Stomach (tissue), 9 donors: ENCODE measurements around the gene STK39. TPM values are rescaled to one million over a fixed set of nuclear protein-coding genes. Genes with fewer than 3 reads are reported as not detected.

ENCODE experiments used
- DNase-seq, 2 donors: peaks; one replicate each; pipeline versions ENCODE4 v3.0.0 to v3.0.0-alpha.2; 2013 to 2019
- H3K27ac ChIP-seq, 5 donors: fragments of 200-600 bp in 4 of 5; sonication (generic) in 4 of 5; one replicate each; pipeline ENCODE4 v1.5.1; 2013 to 2019; ENCODE audit warnings: mild to moderate bottlenecking in 1 of 5, moderate library complexity in 1 of 5
- H3K27me3 ChIP-seq, 3 donors: fragments of 200-600 bp; sonication (generic); one replicate each; pipeline ENCODE4 v1.5.1; 2017 to 2019; ENCODE audit warnings: mixed run types in 1 of 3
- H3K36me3 ChIP-seq, 4 donors: fragments of 200-600 bp; sonication (generic); 1 replicate in 3 of 4; 2 replicates in 1 of 4; pipeline ENCODE4 v1.5.1; 2016 to 2019
- H3K4me1 ChIP-seq, 4 donors: fragments of 200-600 bp; sonication (generic); one replicate each; pipeline ENCODE4 v1.5.1; 2016 to 2019
- H3K4me3 ChIP-seq, 4 donors: fragments of 200-600 bp; sonication (generic) in 3 of 4; one replicate each; pipeline ENCODE4 v1.5.1; 2016 to 2019; ENCODE audit warnings: mild to moderate bottlenecking in 1 of 4
- H3K9me3 ChIP-seq, 4 donors: fragments of 200-600 bp; sonication (generic); one replicate each; pipeline ENCODE4 v1.5.1; 2016 to 2019
- CTCF ChIP-seq, 7 experiments: fragments of 450-650 bp in 4 of 7; fragments of 200-600 bp in 3 of 7; sonication (generic) in 3 of 7; IDR thresholded peaks; one replicate each; pipeline ENCODE4 v1.5.1; 2016 to 2019; ENCODE audit warnings: antibody characterized with exemption in 7 of 7, control low read depth in 2 of 7, mild to moderate bottlenecking in 1 of 7
- EP300 ChIP-seq: sonication (generic); formaldehyde crosslinking; IDR thresholded peaks from one replicate; pipeline ENCODE4 v1.6.1; 2017; ENCODE audit warnings: antibody characterized with exemption
- POLR2A ChIP-seq, 4 donors: fragments of 450-650 bp; IDR thresholded peaks; one replicate each; pipeline ENCODE4 v1.6.1; 2016; ENCODE audit warnings: antibody characterized with exemption in 4 of 4, control low read depth in 2 of 4, mild to moderate bottlenecking in 1 of 4, moderate library complexity in 1 of 4
- POLR2AphosphoS5 ChIP-seq, 3 donors: sonication (generic); formaldehyde crosslinking; IDR thresholded peaks; one replicate each; pipeline ENCODE4 v1.6.1; 2016; ENCODE audit warnings: antibody characterized with exemption in 3 of 3
- WGBS, 5 donors: extraction: QIAGEN DNeasy Blood & Tissue Kit in 3 of 5; methylation state at CpG; one replicate each; pipeline versions ENCODE4 v1.1.5 to v1.1.7; 2013 to 2018; 5-methylcytosine and 5-hydroxymethylcytosine counted together
- intact Hi-C: fragments of 100-400 bp; cut with DNase I; formaldehyde crosslinking; loops from one replicate; pipeline ENCODE4 v1.15.1; 2023; ENCODE audit warnings: low total_unique reads
- polyA plus RNA-seq, 3 donors: library from polyadenylated mRNA; stranded (reverse); fragments of 200-250 nt; gene quantifications; one replicate each; pipeline ENCODE4 v1.2.3, GENCODE V29; 2013
- total RNA-seq, 5 donors: library from RNA; depleted of rRNA; stranded (reverse); fragments of >200 nt; gene quantifications; one replicate each; pipeline versions ENCODE4 v1.1.0 to v1.2.3, GENCODE V29; 2014 to 2016
- donor health status: healthy with polysubstance abuse.
- donor health status: Bipolar disorder and iron deficiency.
- donor health status: healthy.

STK39 gene
- total and polyA plus RNA-seq, 8 donors = 18.3 to 60.7 (median 33.3) TPM

DNA sequence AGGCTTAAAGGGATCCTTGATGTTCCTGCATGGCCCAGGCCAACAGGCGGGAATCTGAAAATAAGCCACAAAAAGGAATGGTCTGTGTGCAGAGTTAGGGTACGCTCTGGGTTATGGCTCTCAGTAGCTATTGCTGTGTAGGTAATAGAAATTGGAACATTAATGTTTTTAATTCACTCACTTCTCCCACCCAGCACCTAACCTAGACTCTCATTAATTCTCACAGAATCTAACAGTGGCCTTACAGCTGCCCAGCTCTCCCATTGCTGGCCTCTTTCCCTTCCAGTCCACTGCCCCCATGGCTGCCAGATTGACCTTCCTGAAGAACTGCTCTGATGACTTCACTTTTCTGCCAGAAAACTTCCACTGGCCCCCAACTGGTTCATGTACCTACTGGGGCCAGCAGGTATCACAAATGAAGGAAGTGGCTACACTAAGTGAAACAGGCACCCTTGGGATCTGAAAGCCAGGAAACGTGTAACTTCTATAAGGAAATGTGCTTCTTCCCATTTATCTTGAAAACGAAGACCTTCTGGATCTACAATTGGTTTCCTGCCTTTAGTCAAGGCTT, 315.2 kb downstream of the STK39 start:
- Histone ChIP-seq H3K27me3 (no peaks in the 10 kb centered on the region), H3K4me3 (no peak overlapping the region), H3K27ac (no peak overlapping the region), H3K4me1 (no peaks in the 10 kb centered on the region), H3K36me3 (no peaks in the 10 kb centered on the region), H3K9me3 (no peaks in the 10 kb centered on the region)
- TF ChIP-seq CTCF (IDR thresholded peaks at IDR 0.05) (no peak), EP300 (no peak), POLR2AphosphoS5 (IDR thresholded peaks at IDR 0.05) (no peak), POLR2A (IDR thresholded peaks at IDR 0.05) (no peak)
- WGBS, 5 donors = 82 to 93% (median 89%) methylated on average over 4 of the region's 4 CpGs
- DNase-seq = no peak
- intact Hi-C loops = no loop called here

- no peaks in the 10 kb centered on the region for H3K27me3 ChIP-seq
- intact Hi-C loops = no loop called here
- H3K4me3 ChIP-seq = no peak overlapping the region
- no peaks in the 10 kb centered on the region for H3K4me1 ChIP-seq
- TF ChIP-seq EP300 = no peak
- TF ChIP-seq CTCF (IDR thresholded peaks at IDR 0.05) = no peak
- no peak for TF ChIP-seq POLR2AphosphoS5 (IDR thresholded peaks at IDR 0.05)
- TF ChIP-seq POLR2A (IDR thresholded peaks at IDR 0.05) = no peak
- DNase-seq = no peak
- H3K9me3 ChIP-seq = no peaks in the 10 kb centered on the region
- no peaks in the 10 kb centered on the region for H3K36me3 ChIP-seq
- H3K27ac ChIP-seq = no peak overlapping the region
- 68 to 90% (median 74%) methylated on average over 3 of the region's 3 CpGs for WGBS, 5 donors
These were observed 317.9 kb downstream of the STK39 start for GRCh38 chr2:167929484-167929883.

DNA sequence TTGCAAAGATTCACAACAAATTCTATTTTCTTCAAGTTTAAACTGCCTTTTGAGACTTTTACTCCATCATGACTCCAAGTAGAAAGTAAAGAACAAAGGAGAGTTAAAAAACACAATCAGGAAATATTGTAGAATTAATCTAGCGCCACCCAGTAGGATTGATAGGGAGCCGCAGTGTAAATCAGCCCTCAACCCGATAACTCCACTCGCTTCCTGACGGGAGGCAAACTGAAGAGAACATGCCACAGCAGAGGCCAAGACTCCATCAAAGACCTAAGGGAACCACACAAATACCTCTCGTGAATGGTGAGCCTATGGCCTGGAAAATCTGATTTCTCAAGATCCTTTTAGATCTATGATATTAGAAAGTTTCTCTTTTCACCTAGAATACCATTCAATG, 319.0 kb downstream of the STK39 start:
- H3K4me3 ChIP-seq = no peak overlapping the region
- no peaks in the 10 kb centered on the region for H3K27me3 ChIP-seq
- H3K4me1 ChIP-seq = no peaks in the 10 kb centered on the region
- no peak for TF ChIP-seq EP300
- TF ChIP-seq POLR2AphosphoS5 (IDR thresholded peaks at IDR 0.05) = no peak
- TF ChIP-seq POLR2A (IDR thresholded peaks at IDR 0.05) = no peak
- TF ChIP-seq CTCF (IDR thresholded peaks at IDR 0.05) = no peak
- no peak for DNase-seq
- intact Hi-C loops = no loop called here
- H3K27ac ChIP-seq = no peak overlapping the region
- 43 to 79% (median 47%) methylated on average over 6 of the region's 6 CpGs for WGBS, 5 donors
- H3K9me3 ChIP-seq = no peaks in the 10 kb centered on the region
- no peaks in the 10 kb centered on the region for H3K36me3 ChIP-seq

GRCh38 chr2:167925758-167926157, 321.6 kb downstream of the STK39 start:
- H3K27me3 ChIP-seq = no peaks in the 10 kb centered on the region
- WGBS, 5 donors = 25 to 55% (median 52%) methylated on average over 2 of the region's 2 CpGs
- TF ChIP-seq EP300 (no peak), POLR2A (IDR thresholded peaks at IDR 0.05) (no peak), CTCF (IDR thresholded peaks at IDR 0.05) (no peak), POLR2AphosphoS5 (IDR thresholded peaks at IDR 0.05) (no peak)
- no peaks in the 10 kb centered on the region for H3K9me3 ChIP-seq
- no peak for DNase-seq
- no peak overlapping the region for H3K4me3 ChIP-seq
- H3K27ac ChIP-seq = no peak overlapping the region
- intact Hi-C loops = no loop called here
- no peaks in the 10 kb centered on the region for H3K4me1 ChIP-seq
- H3K36me3 ChIP-seq = no peaks in the 10 kb centered on the region
